ENCODE data around the gene ZNRF4. TPM values are rescaled to one million over a fixed set of nuclear protein-coding genes. Genes with fewer than 3 reads are reported as not detected.

ZNRF4 gene
- total and polyA plus RNA-seq, 12 donors: not detected

- H3K4me1 ChIP-seq (replicated peaks in 1 of 2): no peaks in the 10 kb centered on the region
- no peak overlapping the region for H3K27ac ChIP-seq
- H3K36me3 ChIP-seq (replicated peaks in 1 of 2): no peaks in the 10 kb centered on the region
- H3K27me3 ChIP-seq: peaks cover 7% of the 10 kb centered on the region
- TF ChIP-seq POLR2A (IDR thresholded peaks at IDR 0.05): no peak
- TF ChIP-seq, protein P1, sequence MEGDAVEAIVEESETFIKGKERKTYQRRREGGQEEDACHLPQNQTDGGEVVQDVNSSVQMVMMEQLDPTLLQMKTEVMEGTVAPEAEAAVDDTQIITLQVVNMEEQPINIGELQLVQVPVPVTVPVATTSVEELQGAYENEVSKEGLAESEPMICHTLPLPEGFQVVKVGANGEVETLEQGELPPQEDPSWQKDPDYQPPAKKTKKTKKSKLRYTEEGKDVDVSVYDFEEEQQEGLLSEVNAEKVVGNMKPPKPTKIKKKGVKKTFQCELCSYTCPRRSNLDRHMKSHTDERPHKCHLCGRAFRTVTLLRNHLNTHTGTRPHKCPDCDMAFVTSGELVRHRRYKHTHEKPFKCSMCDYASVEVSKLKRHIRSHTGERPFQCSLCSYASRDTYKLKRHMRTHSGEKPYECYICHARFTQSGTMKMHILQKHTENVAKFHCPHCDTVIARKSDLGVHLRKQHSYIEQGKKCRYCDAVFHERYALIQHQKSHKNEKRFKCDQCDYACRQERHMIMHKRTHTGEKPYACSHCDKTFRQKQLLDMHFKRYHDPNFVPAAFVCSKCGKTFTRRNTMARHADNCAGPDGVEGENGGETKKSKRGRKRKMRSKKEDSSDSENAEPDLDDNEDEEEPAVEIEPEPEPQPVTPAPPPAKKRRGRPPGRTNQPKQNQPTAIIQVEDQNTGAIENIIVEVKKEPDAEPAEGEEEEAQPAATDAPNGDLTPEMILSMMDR (IDR thresholded peaks at IDR 0.05): no peak
- WGBS, 4 donors: 48 to 56% (median 51%) methylated on average over 10 to 12 of the region's 12 CpGs
- H3K9me3 ChIP-seq (replicated peaks in 1 of 3): no peaks in the 10 kb centered on the region
- DNase-seq: no peak
- intact Hi-C loops (cut with DNase I): no loop called here
- H3K4me3 ChIP-seq: no peak overlapping the region
Observed at GRCh38 chr19:5466814-5467291, 11.6 kb downstream of the ZNRF4 start.

- no peaks in the 10 kb centered on the region for H3K9me3 ChIP-seq (replicated peaks in 1 of 3)
- H3K27me3 ChIP-seq: peaks cover 4% of the 10 kb centered on the region
- no peak overlapping the region for H3K27ac ChIP-seq
- no peak for DNase-seq
- H3K36me3 ChIP-seq (replicated peaks in 1 of 2): no peaks in the 10 kb centered on the region
- H3K4me1 ChIP-seq (replicated peaks in 1 of 2): no peaks in the 10 kb centered on the region
- no peak for TF ChIP-seq POLR2A (IDR thresholded peaks at IDR 0.05)
- TF ChIP-seq, protein P1 (IDR thresholded peaks at IDR 0.05): no peak
- intact Hi-C loops (cut with DNase I): no loop called here
- H3K4me3 ChIP-seq: no peak overlapping the region
- WGBS, 4 donors: 66 to 70% (median 67%) methylated on average over 12 of the region's 12 CpGs
Observed at GRCh38 chr19:5470264-5470671, 15.1 kb downstream of the ZNRF4 start.

- no peak for DNase-seq
- Histone ChIP-seq H3K27me3 (no peaks in the 10 kb centered on the region), H3K4me1 (replicated peaks in 1 of 2) (no peaks in the 10 kb centered on the region), H3K4me3 (no peak overlapping the region), H3K27ac (no peak overlapping the region), H3K36me3 (replicated peaks in 1 of 2) (no peaks in the 10 kb centered on the region), H3K9me3 (replicated peaks in 1 of 3) (no peaks in the 10 kb centered on the region)
- WGBS, 4 donors: 71 to 82% (median 79%) methylated on average over 16 of the region's 16 CpGs
- TF ChIP-seq POLR2A (IDR thresholded peaks at IDR 0.05): no peak
- intact Hi-C loops (cut with DNase I): no loop called here
Observed at GRCh38 chr19:5472286-5472685, 17.1 kb downstream of the ZNRF4 start.

DNA sequence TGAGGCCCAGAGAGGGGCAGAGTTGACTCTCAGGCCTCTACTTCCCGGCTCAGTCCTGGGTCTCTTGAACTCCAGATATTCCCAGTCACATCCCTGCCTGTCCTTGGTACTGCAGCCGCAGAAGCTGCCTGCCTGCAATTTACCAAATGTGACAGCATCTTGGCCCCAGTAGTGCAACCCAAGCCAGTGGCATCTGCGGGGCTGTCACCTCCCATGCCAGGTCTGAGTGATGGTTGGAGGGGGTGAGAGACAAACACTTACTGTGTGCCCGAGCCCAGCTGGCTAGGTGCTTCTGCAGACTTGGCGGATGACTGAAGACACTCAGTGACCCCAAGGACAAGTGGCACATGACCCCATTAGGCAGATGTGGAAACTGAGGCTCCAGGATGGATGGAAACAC lies 18.4 kb downstream of the ZNRF4 start:
- WGBS, 4 donors: 65 to 83% (median 69%) methylated on average over 2 to 5 of the region's 5 CpGs
- peaks cover 5% of the 10 kb centered on the region for H3K27me3 ChIP-seq
- no peak overlapping the region for H3K27ac ChIP-seq
- DNase-seq: no peak
- H3K4me3 ChIP-seq: no peak overlapping the region
- no peaks in the 10 kb centered on the region for H3K9me3 ChIP-seq (replicated peaks in 1 of 3)
- H3K36me3 ChIP-seq (replicated peaks in 1 of 2): no peaks in the 10 kb centered on the region
- intact Hi-C loops (cut with DNase I): no loop called here
- H3K4me1 ChIP-seq (replicated peaks in 1 of 2): no peaks in the 10 kb centered on the region
- TF ChIP-seq POLR2A (IDR thresholded peaks at IDR 0.05): no peak
- TF ChIP-seq, protein P1 (IDR thresholded peaks at IDR 0.05): no peak

- Histone ChIP-seq H3K27me3 (peaks cover 11% of the 10 kb centered on the region), H3K4me1 (replicated peaks in 1 of 2) (no peaks in the 10 kb centered on the region), H3K4me3 (no peak overlapping the region), H3K9me3 (replicated peaks in 1 of 3) (peaks cover 0 to 8% (median 0%) of the 10 kb centered on the region in 3 donors), H3K27ac (no peak overlapping the region), H3K36me3 (replicated peaks in 1 of 2) (no peaks in the 10 kb centered on the region)
- 45 to 55% (median 47%) methylated on average over 8 to 13 of the region's 13 CpGs for WGBS, 4 donors
- intact Hi-C loops (cut with DNase I): no loop called here
- DNase-seq: no peak
- TF ChIP-seq, protein P1 (IDR thresholded peaks at IDR 0.05): no peak
- no peak for TF ChIP-seq POLR2A (IDR thresholded peaks at IDR 0.05)
Observed at GRCh38 chr19:5477451-5478215, 22.4 kb downstream of the ZNRF4 start.
